IPS-15b (cell line): Measurements from ENCODE around the gene CDCA8.

Source experiments
- H3K27me3 ChIP-seq: one replicate; pipeline ENCODE4 v1.6.1; 2013; ENCODE audit warnings: low read length; ENCODE audit not compliant: control insufficient read depth, insufficient read depth
- H3K36me3 ChIP-seq: one replicate; pipeline ENCODE4 v1.6.1; 2013; ENCODE audit warnings: low read length; ENCODE audit not compliant: control insufficient read depth, insufficient read depth
- H3K4me1 ChIP-seq: one replicate; pipeline ENCODE4 v1.6.1; 2013; ENCODE audit warnings: mild to moderate bottlenecking, low read length; ENCODE audit not compliant: control insufficient read depth, insufficient read depth
- H3K4me3 ChIP-seq: one replicate; pipeline ENCODE4 v1.5.1; 2013; ENCODE audit warnings: low read depth, low read length
- H3K9ac ChIP-seq: one replicate; pipeline ENCODE4 v1.6.1; 2013; ENCODE audit warnings: low read depth, mild to moderate bottlenecking, low read length
- H3K9me3 ChIP-seq: one replicate; pipeline ENCODE4 v1.6.1; 2013; ENCODE audit warnings: mild to moderate bottlenecking, low read length; ENCODE audit not compliant: control insufficient read depth, insufficient read depth

Gene CDCA8

GRCh38 chr1:37660664-37661063, 31.7 kb upstream of the CDCA8 start:
- peaks cover 3% of the 10 kb centered on the region for H3K27me3 ChIP-seq
- no peak overlapping the region for H3K9ac ChIP-seq
- H3K36me3 ChIP-seq: no peaks in the 10 kb centered on the region
- no peaks in the 10 kb centered on the region for H3K9me3 ChIP-seq
- H3K4me1 ChIP-seq: no peaks in the 10 kb centered on the region
- H3K4me3 ChIP-seq: no peak overlapping the region

DNA sequence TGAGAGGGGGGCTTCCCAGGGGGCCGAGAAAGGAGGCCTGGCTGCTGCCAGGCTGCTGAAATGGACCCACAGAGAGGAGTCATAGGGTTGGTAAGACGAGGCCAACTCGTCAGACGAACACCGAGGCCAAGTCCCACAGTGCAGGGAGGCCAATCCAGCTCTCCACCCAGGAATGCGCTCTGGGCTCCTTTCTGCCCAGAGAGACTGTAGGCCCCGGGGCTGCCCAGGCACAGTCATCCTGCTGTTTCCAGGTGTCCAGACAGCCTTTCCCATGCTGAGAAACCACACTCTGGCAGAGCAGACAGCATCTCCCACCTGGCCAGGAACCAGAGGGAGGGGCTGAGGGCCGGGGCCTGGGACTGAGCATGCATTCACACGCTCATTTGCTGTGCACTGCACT, 30.9 kb upstream of the CDCA8 start:
- Histone ChIP-seq H3K9ac (no peak overlapping the region), H3K36me3 (no peaks in the 10 kb centered on the region), H3K9me3 (no peaks in the 10 kb centered on the region), H3K4me3 (no peak overlapping the region), H3K4me1 (no peaks in the 10 kb centered on the region), H3K27me3 (peaks cover 3% of the 10 kb centered on the region)

GRCh38 chr1:37662031-37662755, 30.1 kb upstream of the CDCA8 start:
- peaks cover 3% of the 10 kb centered on the region for H3K27me3 ChIP-seq

GRCh38 chr1:37663426-37664000, 28.8 kb upstream of the CDCA8 start:
- Histone ChIP-seq H3K4me3 (no peak overlapping the region), H3K27me3 (peaks cover 2% of the 10 kb centered on the region), H3K36me3 (no peaks in the 10 kb centered on the region), H3K9ac (no peak overlapping the region), H3K4me1 (no peaks in the 10 kb centered on the region), H3K9me3 (no peaks in the 10 kb centered on the region)

More at GRCh38 chr1:37662031-37662755, 30.1 kb upstream of the CDCA8 start:
- no peaks in the 10 kb centered on the region for H3K36me3 ChIP-seq
- no peak overlapping the region for H3K4me3 ChIP-seq
- no peak overlapping the region for H3K9ac ChIP-seq
- no peaks in the 10 kb centered on the region for H3K9me3 ChIP-seq
- H3K4me1 ChIP-seq: no peaks in the 10 kb centered on the region

GRCh38 chr1:37666241-37666867, 26.0 kb upstream of the CDCA8 start:
- Histone ChIP-seq H3K27me3 (peaks cover 7% of the 10 kb centered on the region), H3K9me3 (no peaks in the 10 kb centered on the region), H3K4me3 (no peak overlapping the region), H3K4me1 (no peaks in the 10 kb centered on the region), H3K36me3 (no peaks in the 10 kb centered on the region), H3K9ac (no peak overlapping the region)

DNA sequence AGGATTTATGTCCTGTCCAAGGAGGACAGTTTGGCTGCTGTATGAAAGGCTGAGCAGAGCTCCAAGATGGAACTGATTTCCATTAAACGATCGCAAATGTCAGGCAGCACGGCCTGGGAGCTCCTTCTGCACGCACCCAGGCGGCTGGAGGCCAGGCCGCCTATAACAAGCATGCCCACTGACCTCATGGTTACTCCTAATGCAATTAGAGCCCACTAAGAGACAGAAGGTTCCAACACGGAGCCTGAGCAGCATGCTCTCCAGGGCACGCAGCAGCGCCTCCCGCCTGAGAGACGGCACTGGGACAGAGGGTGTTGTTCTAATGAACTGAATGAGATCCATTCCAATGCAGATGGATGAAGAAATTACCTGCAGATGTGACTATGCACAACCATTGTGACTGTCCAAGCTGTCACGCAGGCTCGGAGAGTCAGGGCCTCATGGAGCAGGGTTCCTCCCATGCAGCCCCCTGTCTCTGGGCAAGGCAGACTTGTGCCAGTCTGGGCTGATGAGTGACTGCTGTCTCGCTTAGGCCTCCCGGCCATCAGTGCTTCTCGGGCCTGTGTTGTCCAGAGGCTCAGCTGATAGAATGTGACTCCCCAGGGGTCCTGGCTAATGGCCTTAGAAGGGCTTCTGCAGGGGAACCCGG, 25.2 kb upstream of the CDCA8 start:
- no peaks in the 10 kb centered on the region for H3K36me3 ChIP-seq
- H3K4me1 ChIP-seq: no peaks in the 10 kb centered on the region
- H3K27me3 ChIP-seq: peaks cover 7% of the 10 kb centered on the region
- H3K9ac ChIP-seq: no peak overlapping the region
- H3K4me3 ChIP-seq: no peak overlapping the region
- H3K9me3 ChIP-seq: no peaks in the 10 kb centered on the region

DNA sequence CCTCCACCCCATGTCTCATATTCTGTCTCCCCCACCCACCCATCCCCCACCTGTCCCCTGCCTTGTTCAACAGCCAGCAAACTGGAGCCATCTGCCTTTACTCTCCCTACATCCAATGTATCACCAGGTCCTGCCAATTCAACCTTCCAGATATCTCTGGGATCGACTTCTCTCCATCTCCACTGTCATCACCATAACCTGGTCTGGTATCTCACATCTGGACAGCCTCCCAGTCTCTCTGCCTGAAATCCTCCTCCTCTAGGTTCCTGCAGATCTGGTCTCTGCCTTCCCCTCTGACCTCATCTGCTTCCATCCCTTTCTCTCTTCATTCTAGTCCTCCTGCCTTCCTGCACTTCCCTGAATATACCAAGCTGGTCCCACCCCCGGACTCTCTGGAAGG, 22.2 kb upstream of the CDCA8 start:
- Histone ChIP-seq H3K4me1 (no peaks in the 10 kb centered on the region), H3K4me3 (no peak overlapping the region), H3K9me3 (no peaks in the 10 kb centered on the region), H3K36me3 (no peaks in the 10 kb centered on the region), H3K27me3 (peaks cover 7% of the 10 kb centered on the region), H3K9ac (no peak overlapping the region)

DNA sequence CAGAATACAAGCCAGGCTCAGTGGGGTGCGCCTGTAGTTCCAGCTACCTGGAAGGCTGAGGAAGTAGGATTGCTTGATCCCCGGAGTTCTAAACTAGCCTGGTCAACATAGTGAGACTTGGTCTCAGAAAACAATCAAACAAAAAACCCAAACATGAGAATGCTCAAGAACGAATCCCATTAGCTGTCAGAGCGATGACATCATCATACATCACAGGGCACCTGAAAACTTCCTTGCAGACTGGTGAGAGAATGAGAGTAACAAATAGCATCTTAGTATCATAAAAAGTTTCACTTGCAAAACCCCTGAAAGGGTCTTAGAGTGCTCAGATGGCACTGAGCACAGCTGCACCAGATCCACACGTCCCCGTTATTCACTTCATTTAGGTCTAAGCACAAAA, 21.1 kb upstream of the CDCA8 start:
- no peaks in the 10 kb centered on the region for H3K4me1 ChIP-seq
- H3K36me3 ChIP-seq: no peaks in the 10 kb centered on the region
- H3K9ac ChIP-seq: no peak overlapping the region
- peaks cover 7% of the 10 kb centered on the region for H3K27me3 ChIP-seq
- no peak overlapping the region for H3K4me3 ChIP-seq
- no peaks in the 10 kb centered on the region for H3K9me3 ChIP-seq

DNA sequence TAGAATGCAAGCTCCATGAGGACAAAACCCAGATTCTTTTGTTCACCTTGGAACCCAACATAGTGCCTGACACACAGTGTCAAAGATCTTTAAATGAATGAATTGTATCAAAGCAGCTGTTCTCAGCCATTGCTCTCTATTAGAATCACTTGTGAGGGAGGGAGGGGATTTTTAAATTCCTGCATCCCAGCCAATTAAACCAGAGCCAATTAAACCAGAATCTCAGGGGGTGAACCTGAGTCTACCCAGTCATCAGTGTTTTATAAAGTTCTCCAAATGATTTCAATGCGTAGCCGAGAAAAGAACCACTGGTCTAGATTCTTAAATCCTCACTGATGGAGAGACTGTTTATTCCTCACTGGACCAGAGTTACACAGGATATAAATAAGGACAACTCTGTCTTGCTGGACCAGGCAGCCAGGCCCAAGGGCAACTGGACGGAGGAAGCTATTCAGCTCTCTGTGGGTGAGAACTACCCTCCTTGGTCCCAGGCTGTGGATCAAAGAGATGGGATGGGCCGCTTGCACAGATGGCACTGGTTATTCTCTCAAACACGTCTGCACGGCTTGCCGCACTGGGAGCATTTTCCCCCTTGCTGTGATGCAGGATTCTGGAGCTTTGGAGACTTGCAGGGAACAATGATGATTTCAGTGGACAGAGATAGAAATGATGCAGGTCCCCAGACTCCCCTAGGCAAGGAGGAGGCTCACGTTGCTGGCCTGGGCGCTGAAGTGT, 20.0 kb upstream of the CDCA8 start:
- peaks cover 7% of the 10 kb centered on the region for H3K27me3 ChIP-seq
- no peak overlapping the region for H3K9ac ChIP-seq
- H3K36me3 ChIP-seq: no peaks in the 10 kb centered on the region
- peaks cover 4% of the 10 kb centered on the region for H3K4me1 ChIP-seq
- H3K4me3 ChIP-seq: no peak overlapping the region
- no peaks in the 10 kb centered on the region for H3K9me3 ChIP-seq

DNA sequence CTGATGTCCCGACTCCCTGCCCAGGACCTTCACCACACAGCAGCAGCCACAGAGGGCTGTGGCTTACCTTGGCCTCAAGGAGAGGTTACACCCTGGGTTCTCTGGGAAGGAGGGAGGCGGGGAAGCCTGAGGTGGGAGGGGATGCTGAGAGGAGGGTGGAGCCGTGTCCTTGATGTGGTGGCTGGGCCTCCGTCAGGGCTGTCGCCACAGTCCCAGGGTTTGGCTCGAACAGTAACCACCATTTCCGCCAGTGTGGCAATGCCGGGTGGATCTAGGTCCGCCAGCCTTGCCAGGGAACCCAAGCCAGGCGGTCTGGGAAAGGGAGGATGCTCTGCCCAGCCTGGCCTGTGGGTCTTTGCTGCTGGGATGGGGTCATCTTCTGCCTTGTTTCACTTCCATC, 18.4 kb upstream of the CDCA8 start:
- no peak overlapping the region for H3K4me3 ChIP-seq
- no peak overlapping the region for H3K9ac ChIP-seq
- no peaks in the 10 kb centered on the region for H3K9me3 ChIP-seq
- peaks cover 2% of the 10 kb centered on the region for H3K27me3 ChIP-seq
- no peaks in the 10 kb centered on the region for H3K36me3 ChIP-seq
- H3K4me1 ChIP-seq: peaks cover 4% of the 10 kb centered on the region

- Histone ChIP-seq H3K9me3 (no peaks in the 10 kb centered on the region), H3K4me1 (peaks cover 4% of the 10 kb centered on the region), H3K36me3 (no peaks in the 10 kb centered on the region), H3K27me3 (no peaks in the 10 kb centered on the region), H3K9ac (no peak overlapping the region), H3K4me3 (no peak overlapping the region)
Observed at GRCh38 chr1:37676281-37677142, 15.8 kb upstream of the CDCA8 start.
